GM12892 (cell line): ENCODE data around the gene DYNC2H1. TPM values are rescaled to one million over a fixed set of nuclear protein-coding genes. Genes with fewer than 3 reads are reported as not detected.

Source experiments
- DNase-seq: peaks from one replicate; pipeline ENCODE4 v3.0.0; 2011; ENCODE audit not compliant: insufficient read length
- FAIRE-seq: peaks from 2 replicates; lab custom pipeline; 2011; peaks lifted over from hg19 to GRCh38; lab: Jason Lieb, UNC
- POLR2A ChIP-seq: IDR thresholded peaks from 2 replicates; pipeline ENCODE4 v1.6.1; 2011; ENCODE audit warnings: low read depth, low read length, control low read depth
- POLR2AphosphoS5 ChIP-seq: IDR thresholded peaks from 2 replicates; pipeline ENCODE4 v1.6.1; 2011; ENCODE audit warnings: low read depth, low read length, control low read depth
- TAF1 ChIP-seq: IDR thresholded peaks from 2 replicates; pipeline ENCODE4 v1.6.1; 2011; ENCODE audit warnings: low read depth, mild to moderate bottlenecking, control low read depth, low read length, borderline replicate concordance
- polyA plus RNA-seq: library from polyadenylated mRNA; unstranded; fragments of >200 nt; gene quantifications from one replicate; pipeline ENCODE4 v1.2.1, GENCODE V29; 2012; ENCODE audit warnings: missing spikeins, inconsistent platforms; ENCODE audit not compliant: missing spikeins

Gene DYNC2H1
- 0.25 TPM for polyA plus RNA-seq

GRCh38 chr11:103108933-103109817, at the start of gene DYNC2H1:
DYNC2H1 (plus strand) TSS chr11:103109426; CDS start chr11:103109575, 149 bp downstream.
- DNase-seq, result peak; percentile 74
- TF ChIP-seq POLR2A (no peak), TAF1 (no peak), POLR2AphosphoS5 (no peak)
- peak; percentile 95 for FAIRE-seq

- no peak for FAIRE-seq
- TF ChIP-seq POLR2A (no peak), TAF1 (no peak), POLR2AphosphoS5 (no peak)
These were observed 47.6 kb upstream of the DYNC2H1 start for GRCh38 chr11:103061656-103062055.

GRCh38 chr11:103067118-103067517, 42.1 kb upstream of the DYNC2H1 start:
- DNase-seq, result no peak
- FAIRE-seq, result peak; percentile 9
- TF ChIP-seq POLR2AphosphoS5 (no peak), POLR2A (no peak)

More at GRCh38 chr11:103061656-103062055, 47.6 kb upstream of the DYNC2H1 start:
- no peak for DNase-seq

GRCh38 chr11:103069367-103069766, 39.9 kb upstream of the DYNC2H1 start:
- DNase-seq (no peak), FAIRE-seq (peak; percentile 46)
- no peak for TF ChIP-seq TAF1
- TF ChIP-seq POLR2A, result no peak
- TF ChIP-seq POLR2AphosphoS5, result no peak

- FAIRE-seq, result peak; percentile 33
- no peak for DNase-seq
- no peak for TF ChIP-seq POLR2AphosphoS5
- TF ChIP-seq TAF1, result no peak
- TF ChIP-seq POLR2A, result no peak
These were observed 39.1 kb upstream of the DYNC2H1 start for GRCh38 chr11:103070142-103070541.

GRCh38 chr11:103071008-103071407, 38.2 kb upstream of the DYNC2H1 start:
- DNase-seq (no peak), FAIRE-seq (no peak)
- TF ChIP-seq POLR2AphosphoS5 (no peak), TAF1 (no peak), POLR2A (no peak)

GRCh38 chr11:103076361-103076760, 32.9 kb upstream of the DYNC2H1 start:
- FAIRE-seq, result no peak
- DNase-seq, result no peak
- TF ChIP-seq TAF1, result no peak

GRCh38 chr11:103077554-103077953, 31.7 kb upstream of the DYNC2H1 start:
- TF ChIP-seq POLR2AphosphoS5 (no peak), POLR2A (no peak), TAF1 (no peak)
- FAIRE-seq (no peak), DNase-seq (no peak)

GRCh38 chr11:103078710-103079109, 30.5 kb upstream of the DYNC2H1 start:
- FAIRE-seq (peak; percentile 67), DNase-seq (no peak)
- no peak for TF ChIP-seq POLR2AphosphoS5
- TF ChIP-seq TAF1, result no peak
- no peak for TF ChIP-seq POLR2A

GRCh38 chr11:103079833-103080232, 29.4 kb upstream of the DYNC2H1 start:
- FAIRE-seq (no peak), DNase-seq (no peak)
- TF ChIP-seq POLR2A, result no peak
- no peak for TF ChIP-seq TAF1
- TF ChIP-seq POLR2AphosphoS5, result no peak

GRCh38 chr11:103085758-103086365, 23.4 kb upstream of the DYNC2H1 start:
- peak; percentile 48 for FAIRE-seq
- TF ChIP-seq TAF1, result no peak
- no peak for TF ChIP-seq POLR2AphosphoS5
- TF ChIP-seq POLR2A, result no peak

More at GRCh38 chr11:103085758-103086365, 23.4 kb upstream of the DYNC2H1 start:
- DNase-seq, result no peak
